GM21447 (cell line): ENCODE data around the gene TMEM187.

ENCODE experiments used
- ATAC-seq: cut with Tn5 transposase; IDR thresholded peaks from one replicate; pipeline ENCODE4 v1.9.1; 2021; ENCODE audit not compliant: unreplicated experiment

The TMEM187 gene

DNA sequence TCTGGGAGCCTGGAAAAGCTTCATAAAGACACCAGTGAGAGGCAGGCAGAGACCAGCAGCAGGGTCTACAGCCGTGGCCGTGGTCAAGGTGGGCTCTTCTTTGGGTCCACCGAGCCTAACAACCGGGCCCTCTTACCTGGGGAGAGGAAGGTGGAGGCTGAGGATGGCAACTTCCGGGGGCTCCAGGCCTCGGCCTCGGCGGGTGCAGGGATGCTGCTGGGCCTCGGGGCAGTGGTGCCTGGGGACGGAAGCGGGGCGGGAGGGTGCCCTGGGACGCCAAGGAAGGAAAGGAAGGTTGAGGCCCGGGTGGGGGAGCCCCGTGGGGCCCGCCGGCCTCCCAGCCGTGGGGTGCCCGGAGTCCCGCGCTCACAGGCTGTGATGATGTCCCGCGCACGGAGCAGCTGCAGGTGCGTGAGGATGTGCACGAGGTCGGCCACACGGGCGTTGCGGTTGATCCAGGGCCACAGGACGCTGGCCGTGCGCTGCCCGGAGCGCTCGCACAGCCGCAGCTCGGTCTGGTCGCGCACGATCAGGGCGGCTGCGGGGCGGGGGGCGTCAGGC lies 46.6 kb downstream of the TMEM187 start:
- ATAC-seq, result peak; percentile 10

DNA sequence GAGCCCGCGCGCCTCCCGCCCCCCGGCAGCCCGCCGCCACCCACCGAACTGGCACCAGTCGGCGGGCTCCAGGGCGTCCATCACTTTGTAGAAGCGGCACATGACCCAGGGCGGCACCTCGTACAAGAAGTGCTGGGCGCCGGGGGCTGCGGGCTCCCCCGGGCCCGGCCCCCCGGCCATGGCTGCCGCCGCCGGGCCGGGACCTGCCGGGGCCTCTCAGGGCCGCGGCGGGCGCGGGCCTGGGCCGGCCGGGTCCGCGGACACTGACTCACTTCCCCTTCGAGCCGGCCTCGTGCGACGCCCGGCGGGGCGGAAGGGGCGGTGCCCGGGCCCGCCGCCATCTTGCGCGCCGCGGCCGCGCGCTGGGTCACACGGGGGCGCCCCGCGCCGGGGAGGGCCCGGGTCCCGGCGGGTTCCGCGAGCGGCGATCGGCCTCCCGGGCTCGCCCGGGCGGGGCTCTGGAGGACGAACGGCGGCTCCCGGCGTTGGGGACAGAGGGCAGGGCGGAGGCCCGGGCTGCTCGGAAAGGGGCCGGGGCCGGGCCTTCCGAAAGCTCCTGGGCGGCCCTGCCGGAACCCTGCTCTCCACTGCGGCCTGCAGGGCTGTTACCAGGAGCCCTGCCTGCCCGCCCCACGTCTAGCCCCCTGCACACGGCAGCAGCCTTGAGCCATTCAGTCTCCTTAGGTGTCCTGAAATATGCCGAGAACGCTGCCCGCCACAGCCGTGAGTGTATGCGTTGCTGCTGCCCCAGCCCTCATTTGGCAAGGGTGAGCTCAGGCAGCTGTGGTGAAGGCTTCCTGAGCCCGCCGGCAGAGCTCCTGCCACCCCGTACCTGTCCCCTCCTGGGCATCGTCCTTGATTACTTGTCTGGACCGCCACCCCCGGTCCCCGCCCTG lies 47.3 kb downstream of the TMEM187 start, which contains the start of gene IRAK1:
TSS of gene IRAK1 (minus strand) at position 270 of the 896 bp plus-strand sequence. CDS start at position 180, 90 bp downstream.
- ATAC-seq, result peak; percentile 61

DNA sequence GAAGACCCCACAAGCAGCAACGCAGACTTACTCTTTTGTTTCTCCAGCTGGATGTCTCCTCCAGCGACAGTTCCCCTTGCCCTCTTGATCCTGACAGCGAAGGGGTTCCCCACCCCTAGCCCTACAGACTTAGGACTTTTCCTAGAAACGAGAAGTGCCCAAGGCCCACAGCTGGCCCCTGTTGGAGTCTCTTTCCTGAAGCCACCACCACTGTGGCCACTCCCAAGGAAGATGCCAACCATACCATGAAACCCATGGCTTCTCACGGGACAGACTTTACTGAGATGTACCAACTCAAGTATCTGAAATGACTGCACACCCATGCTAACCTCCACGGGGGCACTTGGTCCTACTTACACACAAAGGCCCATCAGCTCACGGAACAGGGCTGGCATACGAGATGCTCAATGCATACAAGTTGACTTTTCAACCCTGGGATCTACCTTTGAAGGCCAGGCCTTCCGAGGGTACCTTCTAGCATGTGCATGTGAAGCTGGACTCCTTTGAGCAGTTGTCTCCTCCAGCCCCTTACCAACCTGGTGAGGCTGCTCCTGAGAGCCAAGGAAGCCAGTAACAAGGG lies 48.1 kb downstream of the TMEM187 start:
- ATAC-seq, result peak; percentile 19

DNA sequence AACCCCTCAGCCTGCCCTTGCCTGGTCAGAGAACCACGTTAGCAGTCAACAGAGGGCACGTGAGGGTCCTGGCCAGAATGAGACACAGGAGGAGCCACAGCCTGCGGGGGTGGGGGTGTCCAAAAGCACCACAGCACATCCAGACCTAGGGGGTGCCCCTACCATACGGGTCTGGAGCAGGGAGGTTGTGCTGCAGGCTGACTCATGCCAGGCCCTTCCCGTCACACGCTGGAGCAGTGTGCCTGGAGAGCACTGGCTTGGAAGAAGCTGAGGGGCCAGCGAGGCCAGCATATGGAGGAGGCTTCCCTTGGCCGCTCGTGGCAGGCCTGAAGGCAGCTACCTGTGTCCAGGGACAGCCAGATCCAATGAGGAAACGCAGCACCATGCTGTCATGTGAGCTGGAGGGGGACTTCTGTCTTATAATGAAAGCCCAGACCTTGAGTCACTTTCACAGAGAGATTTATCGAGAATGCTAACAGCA lies 48.6 kb downstream of the TMEM187 start:
- ATAC-seq, result no peak

DNA sequence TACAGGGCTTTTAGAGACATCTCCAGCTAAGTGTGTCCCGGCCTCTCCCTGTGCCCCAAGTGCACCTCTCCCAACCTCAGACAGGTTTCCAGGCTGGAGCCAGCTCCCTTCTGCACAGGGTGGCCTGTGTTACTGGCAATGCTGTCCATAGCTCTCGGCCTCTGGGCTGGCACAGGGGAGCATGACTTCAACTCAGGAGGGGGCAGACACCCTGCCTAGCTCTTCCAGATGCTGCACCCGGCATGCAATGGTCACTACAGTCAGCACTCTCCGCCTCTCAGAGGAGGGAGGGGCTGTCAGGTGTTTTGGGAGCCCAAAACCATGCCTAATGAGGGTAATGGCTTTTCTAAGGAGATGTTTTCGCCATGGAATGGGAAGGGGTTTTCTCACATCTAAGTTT lies 49.6 kb downstream of the TMEM187 start:
- ATAC-seq, result no peak

DNA sequence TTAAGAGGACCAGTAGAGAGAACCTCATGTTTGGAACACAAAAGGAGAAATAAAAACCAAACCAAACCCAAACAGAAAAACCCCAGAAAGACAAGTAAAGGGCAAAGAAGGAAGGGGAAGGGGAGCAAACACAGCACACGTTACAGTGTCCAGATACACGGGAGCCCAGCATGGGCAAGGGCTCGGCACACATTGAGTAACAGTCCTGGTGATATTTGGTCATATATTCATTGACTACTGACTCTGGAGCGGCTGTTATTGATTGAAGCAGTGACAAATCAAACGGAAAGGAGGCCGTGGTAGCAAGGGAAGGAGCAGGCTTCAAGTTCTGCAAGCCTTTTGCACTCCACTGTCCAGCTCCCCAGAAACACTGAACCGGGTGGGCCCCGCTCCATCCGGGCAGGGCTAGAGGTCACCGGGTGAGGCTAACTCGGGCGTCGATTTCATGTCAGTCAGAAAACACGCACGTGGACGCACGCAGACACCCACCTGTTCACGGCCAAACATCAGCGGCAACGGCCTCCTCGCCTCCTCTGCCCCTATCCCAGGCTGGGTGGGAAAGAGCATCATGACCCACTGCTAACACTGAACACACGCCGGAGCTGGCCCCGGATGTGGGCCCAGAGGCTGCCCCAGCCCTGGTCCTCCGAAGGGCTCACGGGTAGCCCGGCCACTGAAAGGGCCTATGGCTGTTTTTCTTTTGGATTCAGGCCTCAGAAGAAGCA lies 50.9 kb downstream of the TMEM187 start:
- ATAC-seq, result no peak

DNA sequence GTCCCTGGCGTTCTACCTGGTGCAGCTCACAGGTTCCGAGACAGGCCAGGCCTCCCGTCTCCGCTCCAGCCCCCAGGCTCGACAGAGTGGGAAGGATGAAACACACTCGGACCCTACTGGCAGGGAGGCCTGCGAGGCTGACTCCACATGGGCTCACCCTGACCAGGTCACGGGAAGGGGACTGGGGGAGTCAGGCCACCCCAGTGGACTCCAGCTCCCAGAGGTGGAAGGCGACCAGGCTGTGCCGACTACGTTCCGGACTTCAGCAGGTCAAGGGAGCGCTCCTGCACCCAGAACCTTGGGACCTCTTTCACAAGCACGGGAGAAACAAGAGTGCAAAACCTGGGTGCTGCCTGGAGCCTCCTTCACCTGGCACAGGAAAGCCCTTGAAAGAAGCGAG lies 51.7 kb downstream of the TMEM187 start:
- no peak for ATAC-seq

DNA sequence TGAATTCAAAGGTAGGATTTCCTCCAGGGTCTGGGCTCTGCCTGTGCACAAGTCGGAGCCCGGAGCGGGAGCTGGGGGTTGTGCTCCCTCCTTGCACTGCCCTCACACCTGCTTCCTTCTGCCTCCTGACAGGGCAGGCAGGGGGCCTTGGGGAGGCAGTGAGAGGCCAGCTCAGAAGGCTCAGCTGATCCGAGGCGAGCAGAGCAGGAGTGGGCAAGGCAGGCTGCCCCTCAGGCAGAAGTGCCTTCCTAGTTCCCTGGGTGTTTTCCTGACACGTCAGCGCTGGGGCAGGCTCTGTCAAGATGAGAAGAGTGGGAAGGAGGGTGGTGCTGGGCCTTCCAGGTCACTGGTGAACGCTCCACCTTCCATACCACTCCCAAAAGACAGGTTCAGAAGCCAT lies 52.7 kb downstream of the TMEM187 start:
- no peak for ATAC-seq

DNA sequence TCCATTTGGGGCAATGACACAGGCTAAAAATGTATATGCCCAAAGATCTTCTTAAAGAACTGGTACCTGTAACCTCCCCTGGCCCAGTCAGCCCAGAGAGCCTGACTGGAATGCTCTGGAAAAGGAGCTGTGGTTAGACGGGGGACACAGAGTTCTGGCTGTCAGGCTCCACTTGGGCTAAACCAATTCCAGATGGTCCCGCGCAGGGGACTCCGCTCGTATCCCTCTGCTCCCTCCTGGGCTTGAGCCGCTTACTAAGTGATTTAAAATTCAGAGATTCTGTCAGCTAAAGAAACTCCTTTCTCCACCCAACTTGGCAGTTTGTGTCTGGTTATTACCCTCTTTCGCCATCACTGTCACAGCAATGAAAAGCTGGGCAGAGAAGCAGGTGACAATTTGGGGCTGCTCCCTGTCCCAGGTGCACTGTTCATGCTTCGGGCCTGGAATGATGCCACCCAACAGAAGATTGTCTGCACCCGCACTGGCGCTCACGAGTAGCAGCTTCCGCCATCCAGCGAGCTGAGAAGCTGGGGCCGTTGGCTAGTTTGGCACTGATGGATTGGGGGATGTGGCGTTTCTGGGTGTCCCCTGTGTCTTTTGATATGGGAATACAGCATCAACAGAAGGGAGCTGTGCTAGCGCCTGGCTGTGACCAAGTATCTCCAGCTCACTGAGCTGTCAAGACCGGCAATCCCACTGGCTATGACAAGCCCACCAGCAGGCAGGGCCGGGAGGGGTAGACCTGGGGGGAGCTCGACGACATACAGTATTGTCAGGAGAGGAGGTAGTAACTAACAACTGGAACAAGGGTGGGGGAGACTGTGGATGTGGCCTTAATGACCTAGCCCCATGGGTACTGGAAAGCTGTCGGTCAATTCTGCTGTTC lies 53.8 kb downstream of the TMEM187 start:
- no peak for ATAC-seq

DNA sequence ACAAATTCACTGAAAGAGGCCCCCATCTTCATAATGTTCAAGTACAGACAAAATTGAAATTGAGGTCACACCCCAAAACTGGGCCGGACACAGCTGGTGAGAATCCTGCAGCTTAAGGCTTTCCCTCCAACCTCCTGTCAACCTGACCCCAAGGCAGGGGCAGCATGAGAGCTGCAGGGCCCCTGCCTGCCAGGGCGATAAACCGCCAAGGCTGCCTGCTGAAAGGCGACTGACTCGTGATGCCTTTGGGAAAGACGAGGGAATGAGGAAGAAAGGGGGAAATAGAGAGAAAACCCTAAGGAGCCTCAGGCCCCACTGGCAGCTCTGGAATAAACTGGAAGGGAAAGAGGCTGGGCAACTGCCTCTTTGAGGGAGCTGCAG lies 54.5 kb downstream of the TMEM187 start:
- no peak for ATAC-seq

DNA sequence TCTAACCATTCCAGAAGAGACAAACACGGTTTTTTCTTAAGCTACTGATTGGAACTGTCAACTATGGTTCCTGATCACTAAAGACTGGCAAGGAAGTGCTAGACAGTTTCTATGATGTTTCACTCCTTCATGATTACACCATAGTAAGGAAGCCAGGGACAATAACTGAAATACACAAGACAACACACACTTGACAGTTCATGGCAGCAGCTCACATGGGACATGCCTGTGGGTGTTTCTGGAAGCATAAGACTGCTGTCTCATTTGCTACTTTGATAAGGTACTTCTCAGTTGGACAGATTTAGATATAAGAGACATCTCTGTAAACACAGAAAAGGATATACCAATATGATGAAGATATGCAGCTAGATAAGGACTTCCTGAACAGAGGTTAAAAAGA lies 55.4 kb downstream of the TMEM187 start:
- no peak for ATAC-seq

DNA sequence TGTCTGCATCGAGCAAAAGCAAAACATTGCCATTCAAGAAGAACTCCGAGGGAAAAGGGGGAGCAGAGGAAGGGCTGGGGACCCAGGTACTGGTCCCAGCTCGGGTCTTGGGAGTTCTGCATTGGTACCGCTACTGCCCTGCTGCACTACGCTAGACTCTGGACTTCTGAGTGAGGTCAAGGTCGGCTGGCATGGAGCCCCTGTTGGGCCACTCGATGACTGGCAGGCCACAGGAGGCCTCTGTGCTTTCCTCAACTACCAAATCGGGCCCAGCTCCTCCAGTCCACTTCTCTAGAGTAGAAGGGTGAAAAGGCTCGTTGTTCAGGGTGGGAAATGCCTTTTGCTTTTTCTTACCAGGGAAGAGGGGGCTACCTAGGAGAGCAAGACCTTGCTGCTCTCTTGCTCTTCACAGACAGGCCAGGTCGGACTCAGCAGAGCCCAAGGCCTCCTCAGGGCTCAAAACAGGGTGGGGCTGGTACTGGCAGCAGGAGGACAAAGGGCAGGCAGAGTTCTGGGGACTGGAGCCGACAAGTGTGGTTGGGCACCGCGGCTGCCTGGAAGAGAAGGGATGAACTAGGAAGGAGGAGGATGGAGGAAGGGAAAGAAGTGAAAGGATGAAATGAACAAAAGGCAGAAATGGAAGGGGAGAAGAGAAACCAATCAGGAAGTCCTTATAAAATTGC lies 56.1 kb downstream of the TMEM187 start:
- no peak for ATAC-seq

DNA sequence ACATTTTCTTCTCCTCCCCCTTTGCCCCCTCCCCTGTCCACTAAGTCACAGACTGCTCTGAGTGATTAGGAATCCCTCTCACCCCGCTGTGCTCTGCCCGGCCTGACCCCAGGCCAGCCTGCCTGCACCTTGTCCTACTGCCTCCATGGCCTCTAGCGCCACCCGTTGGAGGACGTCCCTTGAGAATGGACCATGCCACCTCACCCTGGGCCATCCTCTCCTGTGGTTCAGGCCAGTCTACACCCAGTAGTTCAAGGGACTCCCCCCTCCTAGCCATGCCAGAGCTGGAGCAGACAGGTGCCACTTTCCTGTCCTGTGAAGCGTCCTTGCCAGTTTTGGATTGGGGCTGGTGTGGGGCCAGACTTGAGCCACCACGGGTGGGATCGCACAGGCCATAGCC lies 56.9 kb downstream of the TMEM187 start:
- ATAC-seq, result no peak

DNA sequence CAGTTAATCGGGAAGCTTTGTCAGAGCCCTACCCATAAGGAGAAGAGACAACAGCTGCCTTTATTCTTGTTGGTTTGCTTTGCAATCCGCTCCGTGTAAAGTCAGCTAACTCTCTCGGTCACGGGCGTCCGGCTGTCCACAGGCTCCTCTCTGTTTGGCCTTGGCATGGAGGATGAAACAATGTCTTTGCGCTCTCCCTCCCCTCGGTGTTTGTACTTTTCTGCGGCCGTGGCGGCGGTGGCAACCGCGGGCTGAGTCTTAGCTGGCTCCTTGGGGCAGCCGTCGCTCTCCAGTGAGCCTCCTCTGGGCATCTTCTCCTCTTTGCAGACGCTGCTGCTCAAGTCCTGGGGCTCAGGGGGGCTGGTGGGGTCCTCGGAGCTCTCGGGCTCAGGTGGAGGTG lies 57.7 kb downstream of the TMEM187 start:
- no peak for ATAC-seq

DNA sequence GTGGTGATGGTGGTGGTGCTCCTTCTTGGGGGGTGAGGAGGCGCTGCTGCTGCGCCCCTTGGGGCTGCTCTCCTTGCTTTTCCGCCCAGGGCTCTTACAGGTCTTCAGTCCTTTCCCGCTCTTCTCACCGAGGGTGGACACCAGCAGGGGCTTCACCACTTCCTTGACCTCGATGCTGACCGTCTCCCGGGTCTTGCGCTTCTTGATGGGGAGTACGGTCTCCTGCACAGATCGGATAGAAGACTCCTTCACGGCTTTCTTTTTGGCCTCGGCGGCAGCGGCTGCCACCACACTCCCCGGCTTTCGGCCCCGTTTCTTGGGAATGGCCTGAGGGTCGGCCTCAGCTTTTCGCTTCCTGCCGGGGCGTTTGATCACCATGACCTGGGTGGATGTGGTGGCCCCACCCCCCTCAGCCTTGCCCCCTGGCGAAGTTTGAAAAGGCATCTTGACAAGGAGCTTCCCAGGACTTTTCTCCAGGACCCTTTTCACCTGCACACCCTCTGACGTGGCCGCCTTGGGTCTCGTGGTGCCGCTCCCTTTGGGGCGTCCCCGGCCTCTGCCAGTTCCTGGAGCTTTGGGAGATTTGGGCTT lies 58.3 kb downstream of the TMEM187 start:
- no peak for ATAC-seq

DNA sequence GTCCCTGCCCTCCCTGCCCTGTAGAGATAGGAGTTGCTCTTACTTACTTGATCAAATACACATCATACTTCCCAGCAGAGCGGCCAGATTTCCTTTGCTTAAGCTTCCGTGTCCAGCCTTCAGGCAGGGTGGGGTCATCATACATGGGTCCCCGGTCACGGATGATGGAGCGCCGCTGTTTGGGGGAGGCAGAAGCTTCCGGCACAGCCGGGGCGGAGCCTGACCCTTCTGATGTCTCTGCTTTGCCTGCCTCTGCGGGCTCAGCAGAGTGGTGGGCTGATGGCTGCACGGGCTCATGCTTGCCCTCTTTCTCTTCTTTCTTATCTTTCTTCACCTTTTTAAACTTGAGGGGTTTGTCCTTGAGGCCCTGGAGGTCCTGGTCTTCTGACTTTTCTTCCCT lies 59.6 kb downstream of the TMEM187 start:
- ATAC-seq, result no peak

DNA sequence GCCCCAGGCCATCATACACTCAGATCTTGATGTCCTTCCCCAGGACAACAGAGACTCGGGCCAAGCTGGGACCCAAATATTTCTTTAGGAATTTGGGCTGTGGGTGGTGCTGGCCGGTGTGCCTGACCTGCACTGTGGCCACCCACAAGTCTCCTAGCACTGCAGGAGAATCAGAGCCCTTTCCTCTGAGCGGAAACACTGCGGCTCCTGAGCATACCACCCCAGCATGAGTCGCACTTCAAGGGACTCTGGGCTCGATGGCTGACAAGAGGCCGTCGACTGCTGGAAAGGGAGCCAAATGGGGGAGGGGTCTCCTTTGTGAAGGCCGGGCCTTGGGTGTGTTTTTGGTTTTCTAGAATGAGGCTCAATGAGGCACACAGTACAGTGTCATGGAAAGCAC lies 60.1 kb downstream of the TMEM187 start:
- ATAC-seq, result no peak
